NB4 (cell line): ENCODE results near the gene GNAT1.

Source experiments
- CTCF ChIP-seq: IDR thresholded peaks from one replicate; pipeline ENCODE4 v1.5.1; 2012; ENCODE audit warnings: low read depth, low read length
- MAX ChIP-seq: IDR thresholded peaks from 2 replicates; pipeline ENCODE4 v1.6.1; 2011; ENCODE audit warnings: low read depth, low read length
- POLR2A ChIP-seq: IDR thresholded peaks from 2 replicates; pipeline ENCODE4 v1.6.1; 2011; ENCODE audit warnings: mild to moderate bottlenecking; ENCODE audit not compliant: insufficient read length; ENCODE audit errors: extremely low read depth

GRCh38 chr3:50151728-50152127, 39.7 kb upstream of the GNAT1 start:
- TF ChIP-seq CTCF (no peak), POLR2A (no peak), MAX (no peak)
